Caco-2 (cell line): Measurements from ENCODE around the gene GYPC. TPM values are rescaled to one million over a fixed set of nuclear protein-coding genes. Genes with fewer than 3 reads are reported as not detected.
"Not testable (repeated sequence)": the region's sequence is repeated elsewhere in the genome, so short reads cannot be mapped to it uniquely, and the experiment has no call there.

Experiments
- BruUV-seq: library from RNA; stranded (reverse); fragments of 400-500 nt; replicated peaks from 2 replicates; lab custom pipeline; 2021; lab: Mats Ljungman, UMichigan
- CTCF ChIA-PET: fragments of 300-600 bp; sonication (Branson Sonifier 250); formaldehyde crosslinking; loops from one replicate; lab custom pipeline; 2022; ENCODE audit warnings: antibody characterized with exemption; lab: Charles Lee
- POLR2A ChIA-PET: fragments of 300-600 bp; sonication (Branson Sonifier 250); formaldehyde crosslinking; loops from one replicate; lab custom pipeline; 2022; ENCODE audit warnings: antibody characterized with exemption; lab: Charles Lee
- DNase-seq, 2 experiments: peaks; one replicate each; pipeline versions ENCODE4 v3.0.0 to v3.0.0-alpha.2; 2020 to 2022
- H3K27me3 ChIP-seq: replicated peaks from 2 replicates; pipeline ENCODE4 v1.6.0; 2011; ENCODE audit warnings: low read length; ENCODE audit not compliant: control insufficient read depth, insufficient read depth
- H3K36me3 ChIP-seq: 2 replicates; pipeline ENCODE4 v1.5.1; 2011; ENCODE audit warnings: low read length; ENCODE audit not compliant: control insufficient read depth, insufficient read depth
- H3K4me1 ChIP-seq: fragments of 250-450 bp; sonication (Bioruptor Pico); 2 replicates; pipeline ENCODE4 v1.5.1; 2020; ENCODE audit warnings: mild to moderate bottlenecking
- H3K4me3 ChIP-seq: 2 replicates; pipeline ENCODE4 v1.5.1; 2011; ENCODE audit warnings: low read depth, mild to moderate bottlenecking, control low read depth, low read length
- H3K9me3 ChIP-seq: fragments of 250-450 bp; sonication (Bioruptor Pico); 2 replicates; pipeline ENCODE4 v1.5.1; 2020; ENCODE audit warnings: mild to moderate bottlenecking, moderate library complexity
- H3K27ac Mint-ChIP-seq: one replicate; pipeline ENCODE4 v1.8.0; 2022; ENCODE audit warnings: mixed read lengths; ENCODE audit not compliant: unreplicated experiment
- H3K27me3 Mint-ChIP-seq: one replicate; pipeline ENCODE4 v1.8.0; 2022; ENCODE audit warnings: mixed read lengths; ENCODE audit not compliant: insufficient read depth, unreplicated experiment
- H3K36me3 Mint-ChIP-seq: one replicate; pipeline ENCODE4 v1.8.0; 2022; ENCODE audit warnings: mild to moderate bottlenecking, mixed read lengths; ENCODE audit not compliant: insufficient read depth, unreplicated experiment
- H3K4me1 Mint-ChIP-seq: one replicate; pipeline ENCODE4 v1.8.0; 2022; ENCODE audit warnings: low read depth, mixed read lengths; ENCODE audit not compliant: unreplicated experiment
- H3K4me3 Mint-ChIP-seq: one replicate; pipeline ENCODE4 v1.8.0; 2022; ENCODE audit warnings: mild to moderate bottlenecking, moderate library complexity, mixed read lengths; ENCODE audit not compliant: unreplicated experiment
- H3K9me3 Mint-ChIP-seq: one replicate; pipeline ENCODE4 v1.8.0; 2022; ENCODE audit warnings: mixed read lengths; ENCODE audit not compliant: unreplicated experiment
- intact Hi-C: fragments of 100-400 bp; cut with micrococcal nuclease; formaldehyde crosslinking; loops from one replicate; pipeline ENCODE4 v1.10.0; 2022; ENCODE audit not compliant: unreplicated experiment
- total RNA-seq: library from RNA; stranded (reverse); gene quantifications from 2 replicates; pipeline ENCODE4 v1.2.3, GENCODE V29; 2022
- TF ChIP-seq, protein P1 (sequence below), 2 experiments: fragments of 200-600 bp in 1 of 2; IDR thresholded peaks; 1 replicate in 1 of 2; 2 replicates in 1 of 2; pipeline versions ENCODE4 v1.5.1 to v1.8.0; 2011 to 2022; ENCODE audit warnings: antibody characterized with exemption in 1 of 2, control low read depth in 1 of 2, inconsistent platforms in 1 of 2, low read depth in 1 of 2, low read length in 1 of 2, mild to moderate bottlenecking in 1 of 2, moderate library complexity in 1 of 2; ENCODE audit not compliant: insufficient read depth in 1 of 2, severe bottlenecking in 1 of 2, unreplicated experiment in 1 of 2

The GYPC gene
- total RNA-seq, 1 experiment from 2014 or later, result not detected

DNA sequence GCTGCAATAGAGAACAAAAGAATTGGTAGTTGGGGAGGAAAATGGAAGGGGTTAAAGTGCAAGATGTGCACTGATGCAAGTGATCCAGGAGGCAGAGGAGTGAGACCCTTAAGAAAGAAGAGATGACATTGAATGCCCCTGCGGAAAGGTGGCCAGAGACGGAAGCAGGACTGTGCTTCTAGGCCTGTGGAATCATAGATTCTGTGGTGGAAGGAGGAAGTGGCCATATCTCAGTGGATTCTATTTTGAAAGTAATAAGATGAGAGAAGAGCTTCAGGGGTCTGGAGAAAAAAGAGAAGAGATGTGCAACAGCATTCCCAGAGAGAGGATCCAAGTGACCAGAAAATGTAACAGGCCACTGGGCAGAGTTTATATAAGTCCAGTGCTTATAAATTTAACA lies 18.6 kb upstream of the GYPC start:
- H3K27me3 Mint-ChIP-seq, result peaks cover 22% of the 10 kb centered on the region
- Histone ChIP-seq H3K4me1 (no peaks in the 10 kb centered on the region), H3K4me3 (no peak overlapping the region), H3K36me3 (no peaks in the 10 kb centered on the region), H3K27me3 (no peaks in the 10 kb centered on the region), H3K9me3 (no peaks in the 10 kb centered on the region)
- BruUV-seq, result no TSS peak
- H3K36me3 Mint-ChIP-seq, result no peaks in the 10 kb centered on the region
- TF ChIP-seq, protein P1, sequence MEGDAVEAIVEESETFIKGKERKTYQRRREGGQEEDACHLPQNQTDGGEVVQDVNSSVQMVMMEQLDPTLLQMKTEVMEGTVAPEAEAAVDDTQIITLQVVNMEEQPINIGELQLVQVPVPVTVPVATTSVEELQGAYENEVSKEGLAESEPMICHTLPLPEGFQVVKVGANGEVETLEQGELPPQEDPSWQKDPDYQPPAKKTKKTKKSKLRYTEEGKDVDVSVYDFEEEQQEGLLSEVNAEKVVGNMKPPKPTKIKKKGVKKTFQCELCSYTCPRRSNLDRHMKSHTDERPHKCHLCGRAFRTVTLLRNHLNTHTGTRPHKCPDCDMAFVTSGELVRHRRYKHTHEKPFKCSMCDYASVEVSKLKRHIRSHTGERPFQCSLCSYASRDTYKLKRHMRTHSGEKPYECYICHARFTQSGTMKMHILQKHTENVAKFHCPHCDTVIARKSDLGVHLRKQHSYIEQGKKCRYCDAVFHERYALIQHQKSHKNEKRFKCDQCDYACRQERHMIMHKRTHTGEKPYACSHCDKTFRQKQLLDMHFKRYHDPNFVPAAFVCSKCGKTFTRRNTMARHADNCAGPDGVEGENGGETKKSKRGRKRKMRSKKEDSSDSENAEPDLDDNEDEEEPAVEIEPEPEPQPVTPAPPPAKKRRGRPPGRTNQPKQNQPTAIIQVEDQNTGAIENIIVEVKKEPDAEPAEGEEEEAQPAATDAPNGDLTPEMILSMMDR (IDR thresholded peaks at IDR 0.05; ENCODE audit: insufficient read depth in 1 of 2, low read depth in 1 of 2, low read length in 1 of 2, severe bottlenecking in 1 of 2, unreplicated experiment in 1 of 2), result no peak
- CTCF ChIA-PET, result no interaction called here
- H3K4me3 Mint-ChIP-seq, result no peak overlapping the region
- POLR2A ChIA-PET, result no interaction called here
- no peaks in the 10 kb centered on the region for H3K4me1 Mint-ChIP-seq
- no peaks in the 10 kb centered on the region for H3K9me3 Mint-ChIP-seq
- no peak overlapping the region for H3K27ac Mint-ChIP-seq
- intact Hi-C loops, result no loop called here
- no peak for DNase-seq

DNA sequence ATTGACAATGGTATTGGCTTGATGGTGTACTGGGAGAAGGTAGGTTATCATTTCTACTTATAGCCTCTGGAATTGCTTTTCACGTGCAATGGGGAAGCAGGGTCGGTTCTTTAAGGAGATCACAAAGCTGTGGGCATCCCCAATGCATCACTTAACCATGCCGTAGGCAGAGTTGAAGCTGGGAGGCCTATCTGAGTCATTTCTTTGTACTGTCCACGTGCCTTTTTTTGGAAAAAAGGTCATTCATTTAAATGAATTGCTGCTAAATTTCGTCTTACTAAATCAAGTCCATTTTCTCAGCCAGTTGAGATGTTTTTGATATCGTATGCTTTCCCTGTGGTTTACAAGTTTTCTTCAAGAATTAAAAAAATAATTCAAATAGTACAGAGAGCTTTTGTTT lies 17.2 kb upstream of the GYPC start:
- no TSS peak for BruUV-seq
- no peak overlapping the region for H3K4me3 ChIP-seq
- ChIA-PET POLR2A (no interaction called here), CTCF (no interaction called here)
- Mint-ChIP-seq H3K9me3 (no peaks in the 10 kb centered on the region), H3K4me1 (no peaks in the 10 kb centered on the region), H3K27ac (no peak overlapping the region), H3K36me3 (no peaks in the 10 kb centered on the region), H3K4me3 (no peak overlapping the region), H3K27me3 (peaks cover 22% of the 10 kb centered on the region)
- H3K9me3 ChIP-seq, result no peaks in the 10 kb centered on the region
- intact Hi-C loops, result no loop called here
- TF ChIP-seq, protein P1 (IDR thresholded peaks at IDR 0.05; ENCODE audit: insufficient read depth in 1 of 2, low read depth in 1 of 2, low read length in 1 of 2, severe bottlenecking in 1 of 2, unreplicated experiment in 1 of 2), result no peak
- no peaks in the 10 kb centered on the region for H3K27me3 ChIP-seq
- H3K36me3 ChIP-seq, result no peaks in the 10 kb centered on the region
- DNase-seq, result no peak
- no peaks in the 10 kb centered on the region for H3K4me1 ChIP-seq

DNA sequence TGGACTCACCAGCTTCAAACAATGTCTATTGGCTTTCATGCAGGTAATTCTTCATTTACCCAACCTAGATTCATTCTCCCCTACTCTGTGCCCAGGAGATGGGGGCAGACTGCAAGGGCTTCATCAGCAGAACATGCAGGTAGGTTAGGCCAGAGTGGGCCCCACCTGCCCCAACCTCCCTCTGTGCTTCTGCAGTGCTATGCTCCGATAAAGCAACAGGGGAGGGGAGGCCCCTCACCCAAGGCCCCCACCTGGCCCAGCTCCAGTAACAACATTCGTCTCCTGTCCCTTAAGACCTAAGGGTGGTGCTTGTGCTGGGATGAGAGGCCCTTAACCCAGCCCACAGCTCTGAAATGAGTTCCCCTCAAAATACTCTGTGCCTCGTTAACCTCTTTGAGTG lies 16.7 kb upstream of the GYPC start:
- CTCF ChIA-PET, result no interaction called here

GRCh38 chr2:126641294-126641693 lies 14.7 kb upstream of the GYPC start:
- CTCF ChIA-PET, H3K4me3 ChIP-seq, H3K4me1 Mint-ChIP-seq, intact Hi-C loops, H3K4me3 Mint-ChIP-seq, H3K36me3 Mint-ChIP-seq, H3K9me3 Mint-ChIP-seq, H3K27ac Mint-ChIP-seq, DNase-seq, H3K4me1 ChIP-seq, H3K27me3 ChIP-seq, H3K36me3 ChIP-seq, H3K9me3 ChIP-seq, BruUV-seq, POLR2A ChIA-PET: not testable (repeated sequence)
- H3K27me3 Mint-ChIP-seq, result peaks cover 22% of the 10 kb centered on the region

More for the DNA sequence above, 16.7 kb upstream of the GYPC start:
- Histone ChIP-seq H3K27me3 (no peaks in the 10 kb centered on the region), H3K4me1 (no peaks in the 10 kb centered on the region), H3K36me3 (no peaks in the 10 kb centered on the region), H3K9me3 (no peaks in the 10 kb centered on the region), H3K4me3 (no peak overlapping the region)
- Mint-ChIP-seq H3K4me1 (no peaks in the 10 kb centered on the region), H3K27me3 (peaks cover 22% of the 10 kb centered on the region), H3K9me3 (no peaks in the 10 kb centered on the region), H3K4me3 (no peak overlapping the region), H3K36me3 (no peaks in the 10 kb centered on the region), H3K27ac (no peak overlapping the region)
- TF ChIP-seq, protein P1 (IDR thresholded peaks at IDR 0.05; ENCODE audit: insufficient read depth in 1 of 2, low read depth in 1 of 2, low read length in 1 of 2, severe bottlenecking in 1 of 2, unreplicated experiment in 1 of 2), result no peak
- BruUV-seq, result no TSS peak
- DNase-seq, result no peak
- POLR2A ChIA-PET, result no interaction called here
- intact Hi-C loops, result no loop called here
